Middle frontal gyrus (tissue), 1 donor: Measurements from ENCODE around the gene LMX1A.

Source experiments
- DNase-seq: peaks from one replicate; pipeline ENCODE4 v3.0.0-alpha.2; 2015; ENCODE audit warnings: low spot score; ENCODE audit errors: extremely low spot score

LMX1A gene

GRCh38 chr1:165276314-165276713 lies 80.2 kb downstream of the LMX1A start:
- DNase-seq: no peak

- DNase-seq: no peak
Observed at GRCh38 chr1:165265196-165265838, 91.2 kb downstream of the LMX1A start.

GRCh38 chr1:165259706-165260428 lies 96.6 kb downstream of the LMX1A start:
- no peak for DNase-seq

- DNase-seq: no peak
Observed at GRCh38 chr1:165259236-165259635, 97.3 kb downstream of the LMX1A start.

GRCh38 chr1:165257969-165258459 lies 98.5 kb downstream of the LMX1A start:
- DNase-seq: peak; percentile 13

GRCh38 chr1:165254896-165255625 lies 101.5 kb downstream of the LMX1A start:
- DNase-seq: no peak

- DNase-seq: no peak
Observed at GRCh38 chr1:165254376-165254775, 102.1 kb downstream of the LMX1A start.

GRCh38 chr1:165253818-165254254 lies 102.7 kb downstream of the LMX1A start:
- no peak for DNase-seq

- no peak for DNase-seq
Observed at GRCh38 chr1:165248969-165249571, 107.4 kb downstream of the LMX1A start.

- no peak for DNase-seq
Observed at GRCh38 chr1:165241952-165242351, 114.6 kb downstream of the LMX1A start.

GRCh38 chr1:165241321-165241720 lies 115.2 kb downstream of the LMX1A start:
- DNase-seq: no peak

GRCh38 chr1:165240492-165240891 lies 116.0 kb downstream of the LMX1A start:
- DNase-seq: no peak

- DNase-seq: no peak
Observed at GRCh38 chr1:165239873-165240272, 116.6 kb downstream of the LMX1A start.

GRCh38 chr1:165235777-165236291 lies 120.7 kb downstream of the LMX1A start:
- DNase-seq: no peak

GRCh38 chr1:165235155-165235776 lies 121.2 kb downstream of the LMX1A start:
- no peak for DNase-seq

GRCh38 chr1:165234149-165234548 lies 122.4 kb downstream of the LMX1A start:
- no peak for DNase-seq

GRCh38 chr1:165228676-165229075 lies 127.8 kb downstream of the LMX1A start:
- no peak for DNase-seq

GRCh38 chr1:165228111-165228655 lies 128.3 kb downstream of the LMX1A start:
- DNase-seq: no peak

- no peak for DNase-seq
Observed at GRCh38 chr1:165226326-165226725, 130.2 kb downstream of the LMX1A start.

GRCh38 chr1:165225650-165226049 lies 130.9 kb downstream of the LMX1A start:
- no peak for DNase-seq

GRCh38 chr1:165225062-165225461 lies 131.5 kb downstream of the LMX1A start:
- no peak for DNase-seq
